PC-3 (cell line): Measurements from ENCODE around the gene TCF12.

Source experiments
- EZH2 ChIP-seq: fragments of 300-600 bp; sonication (generic); IDR thresholded peaks from one replicate; pipeline ENCODE4 v1.6.1; 2017; ENCODE audit warnings: antibody characterized with exemption, mild to moderate bottlenecking, low read length; ENCODE audit not compliant: unreplicated experiment
- TF ChIP-seq, protein P1 (sequence below): fragments of 300-600 bp; sonication (generic); conservative IDR thresholded peaks from 2 replicates; pipeline ENCODE4 v1.5.1; 2017; ENCODE audit warnings: antibody characterized with exemption, low read depth, mild to moderate bottlenecking, low read length

DNA sequence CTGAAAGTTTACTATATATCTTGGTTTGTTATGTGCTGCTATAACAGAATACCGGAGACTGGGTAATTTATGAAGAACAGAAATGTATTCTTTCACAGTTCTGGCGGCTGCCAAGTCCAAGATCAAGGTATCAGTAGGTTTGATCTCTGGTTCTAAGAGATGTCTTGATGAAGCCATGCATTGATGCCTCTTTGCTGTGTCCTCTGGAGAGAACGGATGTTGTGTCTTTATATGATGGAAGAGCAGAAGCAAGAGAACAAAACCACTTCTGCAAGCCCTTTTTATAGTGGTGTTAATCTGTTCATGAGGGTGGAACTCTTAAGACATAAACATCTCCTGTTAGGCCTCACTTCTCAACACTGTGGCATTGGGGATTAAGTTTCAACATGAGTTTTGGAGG lies 62.7 kb downstream of the TCF12 start:
- TF ChIP-seq, protein P1, sequence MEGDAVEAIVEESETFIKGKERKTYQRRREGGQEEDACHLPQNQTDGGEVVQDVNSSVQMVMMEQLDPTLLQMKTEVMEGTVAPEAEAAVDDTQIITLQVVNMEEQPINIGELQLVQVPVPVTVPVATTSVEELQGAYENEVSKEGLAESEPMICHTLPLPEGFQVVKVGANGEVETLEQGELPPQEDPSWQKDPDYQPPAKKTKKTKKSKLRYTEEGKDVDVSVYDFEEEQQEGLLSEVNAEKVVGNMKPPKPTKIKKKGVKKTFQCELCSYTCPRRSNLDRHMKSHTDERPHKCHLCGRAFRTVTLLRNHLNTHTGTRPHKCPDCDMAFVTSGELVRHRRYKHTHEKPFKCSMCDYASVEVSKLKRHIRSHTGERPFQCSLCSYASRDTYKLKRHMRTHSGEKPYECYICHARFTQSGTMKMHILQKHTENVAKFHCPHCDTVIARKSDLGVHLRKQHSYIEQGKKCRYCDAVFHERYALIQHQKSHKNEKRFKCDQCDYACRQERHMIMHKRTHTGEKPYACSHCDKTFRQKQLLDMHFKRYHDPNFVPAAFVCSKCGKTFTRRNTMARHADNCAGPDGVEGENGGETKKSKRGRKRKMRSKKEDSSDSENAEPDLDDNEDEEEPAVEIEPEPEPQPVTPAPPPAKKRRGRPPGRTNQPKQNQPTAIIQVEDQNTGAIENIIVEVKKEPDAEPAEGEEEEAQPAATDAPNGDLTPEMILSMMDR = no peak
- no peak for TF ChIP-seq EZH2
